Measurements from ENCODE around the gene SUN3.

DNA sequence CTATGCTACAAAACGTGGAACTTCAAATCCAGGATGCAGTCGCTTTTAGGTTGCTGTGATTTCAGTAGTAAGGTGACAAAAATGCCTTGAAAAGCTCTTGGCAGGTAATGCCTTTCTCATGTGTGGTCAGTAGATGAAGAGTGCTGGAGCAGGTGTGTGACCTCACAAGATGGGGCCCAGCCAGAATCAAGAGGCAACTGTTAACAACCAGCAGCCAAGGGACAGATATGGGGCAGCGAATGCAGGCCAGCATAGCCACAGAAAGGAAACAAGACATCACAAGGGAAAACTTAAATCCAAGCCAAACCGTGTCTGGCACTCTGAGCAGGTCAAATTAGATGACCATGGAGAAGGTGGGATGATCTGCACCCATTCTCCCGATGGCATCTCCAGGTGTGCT, 61.8 kb downstream of the SUN3 start:
- TF ChIP-seq TCF7 (CRISPR knock-in tag; IDR thresholded peaks at IDR 0.05; ENCODE audit: low read depth) = no peak
- TF ChIP-seq, protein P1, sequence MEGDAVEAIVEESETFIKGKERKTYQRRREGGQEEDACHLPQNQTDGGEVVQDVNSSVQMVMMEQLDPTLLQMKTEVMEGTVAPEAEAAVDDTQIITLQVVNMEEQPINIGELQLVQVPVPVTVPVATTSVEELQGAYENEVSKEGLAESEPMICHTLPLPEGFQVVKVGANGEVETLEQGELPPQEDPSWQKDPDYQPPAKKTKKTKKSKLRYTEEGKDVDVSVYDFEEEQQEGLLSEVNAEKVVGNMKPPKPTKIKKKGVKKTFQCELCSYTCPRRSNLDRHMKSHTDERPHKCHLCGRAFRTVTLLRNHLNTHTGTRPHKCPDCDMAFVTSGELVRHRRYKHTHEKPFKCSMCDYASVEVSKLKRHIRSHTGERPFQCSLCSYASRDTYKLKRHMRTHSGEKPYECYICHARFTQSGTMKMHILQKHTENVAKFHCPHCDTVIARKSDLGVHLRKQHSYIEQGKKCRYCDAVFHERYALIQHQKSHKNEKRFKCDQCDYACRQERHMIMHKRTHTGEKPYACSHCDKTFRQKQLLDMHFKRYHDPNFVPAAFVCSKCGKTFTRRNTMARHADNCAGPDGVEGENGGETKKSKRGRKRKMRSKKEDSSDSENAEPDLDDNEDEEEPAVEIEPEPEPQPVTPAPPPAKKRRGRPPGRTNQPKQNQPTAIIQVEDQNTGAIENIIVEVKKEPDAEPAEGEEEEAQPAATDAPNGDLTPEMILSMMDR (IDR thresholded peaks at IDR 0.05) = no peak
- TF ChIP-seq SMAD3 (CRISPR knock-in tag; IDR thresholded peaks at IDR 0.05; ENCODE audit: borderline replicate concordance) = no peak
- no peak for TF ChIP-seq ESRRA (CRISPR knock-in tag; IDR thresholded peaks at IDR 0.05; ENCODE audit: borderline replicate concordance)
- TF ChIP-seq, protein P2, sequence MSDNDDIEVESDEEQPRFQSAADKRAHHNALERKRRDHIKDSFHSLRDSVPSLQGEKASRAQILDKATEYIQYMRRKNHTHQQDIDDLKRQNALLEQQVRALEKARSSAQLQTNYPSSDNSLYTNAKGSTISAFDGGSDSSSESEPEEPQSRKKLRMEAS (CRISPR knock-in tag; IDR thresholded peaks at IDR 0.05) = no peak
- TF ChIP-seq, protein P3, sequence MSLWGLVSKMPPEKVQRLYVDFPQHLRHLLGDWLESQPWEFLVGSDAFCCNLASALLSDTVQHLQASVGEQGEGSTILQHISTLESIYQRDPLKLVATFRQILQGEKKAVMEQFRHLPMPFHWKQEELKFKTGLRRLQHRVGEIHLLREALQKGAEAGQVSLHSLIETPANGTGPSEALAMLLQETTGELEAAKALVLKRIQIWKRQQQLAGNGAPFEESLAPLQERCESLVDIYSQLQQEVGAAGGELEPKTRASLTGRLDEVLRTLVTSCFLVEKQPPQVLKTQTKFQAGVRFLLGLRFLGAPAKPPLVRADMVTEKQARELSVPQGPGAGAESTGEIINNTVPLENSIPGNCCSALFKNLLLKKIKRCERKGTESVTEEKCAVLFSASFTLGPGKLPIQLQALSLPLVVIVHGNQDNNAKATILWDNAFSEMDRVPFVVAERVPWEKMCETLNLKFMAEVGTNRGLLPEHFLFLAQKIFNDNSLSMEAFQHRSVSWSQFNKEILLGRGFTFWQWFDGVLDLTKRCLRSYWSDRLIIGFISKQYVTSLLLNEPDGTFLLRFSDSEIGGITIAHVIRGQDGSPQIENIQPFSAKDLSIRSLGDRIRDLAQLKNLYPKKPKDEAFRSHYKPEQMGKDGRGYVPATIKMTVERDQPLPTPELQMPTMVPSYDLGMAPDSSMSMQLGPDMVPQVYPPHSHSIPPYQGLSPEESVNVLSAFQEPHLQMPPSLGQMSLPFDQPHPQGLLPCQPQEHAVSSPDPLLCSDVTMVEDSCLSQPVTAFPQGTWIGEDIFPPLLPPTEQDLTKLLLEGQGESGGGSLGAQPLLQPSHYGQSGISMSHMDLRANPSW (CRISPR knock-in tag; conservative IDR thresholded peaks at IDR 0.05; ENCODE audit: low read depth) = no peak
- TF ChIP-seq ELF4 (CRISPR knock-in tag; IDR thresholded peaks at IDR 0.05; ENCODE audit: low read depth) = no peak
